Heart left ventricle (tissue), 16 donors: ENCODE data around the gene MSMB. TPM values are rescaled to one million over a fixed set of nuclear protein-coding genes. Genes with fewer than 3 reads are reported as not detected.
"Not testable (repeated sequence)": the region's sequence is repeated elsewhere in the genome, so short reads cannot be mapped to it uniquely, and the experiment has no call there.

Experiments used
- ATAC-seq, 4 donors: fragments of 200-7000 bp; cut with Tn5 transposase; one replicate each; pipeline ENCODE4 v1.9.1; 2020 to 2022; ENCODE audit warnings: moderate library complexity in 4 of 4, mild to moderate bottlenecking in 3 of 4, moderate number of reproducible peaks in 1 of 4
- DNase-seq, 5 donors: peaks; one replicate each; pipeline ENCODE4 v3.0.0-alpha.2; 2020
- H3K27ac ChIP-seq, 12 donors: fragments of 200-600 bp; sonication (generic) in 4 of 12; one replicate each; pipeline versions ENCODE4 v1.5.0 to v1.8.0; 2016 to 2022; ENCODE audit warnings: mild to moderate bottlenecking in 2 of 12
- H3K27me3 ChIP-seq, 9 donors: fragments of 200-600 bp; sonication (generic) in 2 of 9; one replicate each; pipeline versions ENCODE4 v1.5.1 to v1.8.0; 2016 to 2022; ENCODE audit warnings: mild to moderate bottlenecking in 3 of 9
- H3K36me3 ChIP-seq, 9 donors: fragments of 200-600 bp; sonication (generic) in 2 of 9; one replicate each; pipeline versions ENCODE4 v1.5.0 to v1.8.0; 2018 to 2022; ENCODE audit warnings: mild to moderate bottlenecking in 2 of 9
- H3K4me1 ChIP-seq, 12 donors: fragments of 200-600 bp; sonication (generic) in 4 of 12; one replicate each; pipeline versions ENCODE4 v1.5.0 to v1.8.0; 2016 to 2022; ENCODE audit warnings: mild to moderate bottlenecking in 3 of 12
- H3K4me3 ChIP-seq, 12 donors: fragments of 200-600 bp; sonication (generic) in 4 of 12; one replicate each; pipeline versions ENCODE4 v1.5.0 to v1.8.0; 2017 to 2022; ENCODE audit warnings: mild to moderate bottlenecking in 9 of 12, moderate library complexity in 4 of 12
- H3K9me3 ChIP-seq, 12 donors: fragments of 200-600 bp; sonication (generic) in 4 of 12; one replicate each; pipeline versions ENCODE4 v1.5.0 to v1.8.0; 2016 to 2022; ENCODE audit warnings: mild to moderate bottlenecking in 1 of 12
- POLR2A ChIP-seq, 2 donors: fragments of 450-650 bp; IDR thresholded peaks; one replicate each; pipeline ENCODE4 v1.6.1; 2017; ENCODE audit warnings: antibody characterized with exemption in 2 of 2, mild to moderate bottlenecking in 2 of 2, moderate library complexity in 2 of 2
- WGBS, 4 donors: extraction: QIAGEN DNeasy Blood & Tissue Kit in 2 of 4; methylation state at CpG; one replicate each; pipeline versions ENCODE4 v1.1.5 to v1.1.7; 2013 to 2018; 5-methylcytosine and 5-hydroxymethylcytosine counted together
- intact Hi-C, 10 donors: fragments of 100-400 bp; cut with DNase I; formaldehyde crosslinking; loops; one replicate each; pipeline versions ENCODE4 v1.11.1 to v1.14.2; 2022
- polyA plus RNA-seq, 2 donors: library from polyadenylated mRNA; stranded (reverse); fragments of 200-250 nt; gene quantifications; one replicate each; pipeline ENCODE4 v1.2.3, GENCODE V29; 2013
- total RNA-seq, 9 donors: library from RNA; depleted of rRNA in 2 of 9; stranded (reverse); fragments of >200 nt in 2 of 9; fragmentation: NEBNext Ultra II Directional in 3 of 9; extraction: Animal tissue kit (Norgen Biotek cat#: 25700) in 3 of 9; gene quantifications; one replicate each; pipeline versions ENCODE4 v1.1.0 to v1.2.4, GENCODE V29; 2016 to 2023
- TF ChIP-seq, protein P1 (sequence below), 12 donors: fragments of 200-600 bp; sonication (generic) in 4 of 12; IDR thresholded peaks; one replicate each; pipeline versions ENCODE4 v1.5.0 to v1.8.0; 2018 to 2022; ENCODE audit warnings: antibody characterized with exemption in 12 of 12, mild to moderate bottlenecking in 5 of 12
- donor health status: ischemic (EF 13 %, LVEDD 7.1; RV severe dilation, severe dysfunction).
- donor health status: healthy with polysubstance abuse.
- donor health status: DM: no; HTN: yes; CAD: no.
- donor health status: DM: no; HTN: no; CAD: no.
- donor health status: ischemic (EF 25% LVEDD 6.9; RV normal size, moderate dysfunction).
- donor health status: ischemic (EF 25% LVEDD 5.7; RV mildly dilated, moderate dysfunction).
- donor health status: healthy.
- donor health status: DM: yes; HTN: yes; CAD: no.
- donor health status: ischemic (EF 35%, LVEDD 5.7; RV mildly dilated, moderate dysfunction).
- donor health status: nonischemic (EF 11% LVEDD 7.7; RV severe dilation, severe dysfunction).
- donor health status: DM: yes; HTN: yes; CAD: no.
- donor health status: PGD.
- donor health status: ischemic (EF 29% LVEDD 5.4; RV normal size, mild dysfunction).
- donor health status: nonischemic (EF 23%, LVEDD 6.1; RV moderate dilation, normal function).

MSMB gene
- total and polyA plus RNA-seq, 11 donors = not detected

DNA sequence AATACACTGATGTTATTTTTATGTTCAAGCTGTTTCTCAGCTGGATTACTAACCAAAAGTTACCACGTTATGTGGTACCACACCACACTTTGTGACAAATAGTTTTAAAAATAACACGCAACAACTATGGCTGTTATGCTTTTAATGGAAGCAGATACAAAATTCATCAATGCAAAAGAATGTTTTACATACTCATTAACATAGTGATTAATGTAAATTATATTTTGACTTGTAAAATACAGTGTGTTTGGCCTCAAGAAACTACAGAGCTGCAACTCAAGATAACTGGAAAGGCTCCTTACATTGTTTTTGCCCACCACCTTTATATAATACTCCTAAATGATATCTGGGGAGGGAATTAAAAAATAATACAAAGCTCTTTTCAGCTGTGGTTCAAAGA lies 41.1 kb downstream of the MSMB start:
- intact Hi-C loops = no loop called here
- peaks cover 0 to 100% (median 96%) of the 10 kb centered on the region in 9 donors for H3K36me3 ChIP-seq

DNA sequence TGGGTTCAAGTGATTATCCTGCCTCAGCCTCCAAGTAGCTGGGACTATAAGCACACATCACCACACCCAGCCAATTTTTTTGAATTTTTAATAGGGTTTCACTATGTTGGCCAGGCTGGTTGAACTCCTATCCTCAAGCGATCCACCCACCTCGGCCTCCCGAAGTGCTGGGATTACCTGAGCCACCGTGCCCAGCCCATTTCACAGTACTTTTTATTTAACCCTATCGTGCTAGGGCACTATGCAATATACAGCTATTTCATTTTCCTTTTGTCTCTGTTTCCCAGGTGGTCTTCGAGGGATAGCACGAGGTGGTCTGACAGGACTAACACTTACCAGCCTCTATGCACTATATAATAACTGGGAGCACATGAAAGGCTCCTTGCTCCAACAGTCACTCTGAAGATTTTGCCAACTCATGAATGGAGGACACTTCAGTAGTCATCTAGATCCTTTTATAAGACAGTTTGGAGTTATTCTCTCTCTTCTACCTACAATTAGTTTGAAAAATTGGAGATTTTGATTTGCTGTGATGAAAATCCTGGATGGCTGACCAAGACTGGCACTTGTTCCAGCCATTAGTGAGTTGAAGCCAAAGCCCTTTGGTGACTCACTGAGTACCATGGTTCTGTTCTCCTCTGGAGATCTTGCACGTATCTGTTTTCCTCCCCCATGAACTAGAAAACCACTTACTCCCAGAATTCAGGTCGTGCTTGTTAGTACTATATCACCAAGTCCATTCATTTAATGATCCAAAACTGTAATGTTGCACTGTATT lies 43.0 kb downstream of the MSMB start:
- H3K4me1 ChIP-seq = peaks cover 0 to 6% (median 0%) of the 10 kb centered on the region in 12 donors
- H3K27me3 ChIP-seq = no peaks in the 10 kb centered on the region
- DNase-seq = no peak
- no peaks in the 10 kb centered on the region for H3K9me3 ChIP-seq
- ATAC-seq = no peak
- 87 to 92% (median 89%) methylated on average over 9 of the region's 9 CpGs for WGBS, 4 donors
- peaks cover 0 to 100% (median 96%) of the 10 kb centered on the region in 9 donors for H3K36me3 ChIP-seq
- intact Hi-C loops = no loop called here
- no peak overlapping the region for H3K4me3 ChIP-seq
- H3K27ac ChIP-seq = no peak overlapping the region
- TF ChIP-seq, protein P1, sequence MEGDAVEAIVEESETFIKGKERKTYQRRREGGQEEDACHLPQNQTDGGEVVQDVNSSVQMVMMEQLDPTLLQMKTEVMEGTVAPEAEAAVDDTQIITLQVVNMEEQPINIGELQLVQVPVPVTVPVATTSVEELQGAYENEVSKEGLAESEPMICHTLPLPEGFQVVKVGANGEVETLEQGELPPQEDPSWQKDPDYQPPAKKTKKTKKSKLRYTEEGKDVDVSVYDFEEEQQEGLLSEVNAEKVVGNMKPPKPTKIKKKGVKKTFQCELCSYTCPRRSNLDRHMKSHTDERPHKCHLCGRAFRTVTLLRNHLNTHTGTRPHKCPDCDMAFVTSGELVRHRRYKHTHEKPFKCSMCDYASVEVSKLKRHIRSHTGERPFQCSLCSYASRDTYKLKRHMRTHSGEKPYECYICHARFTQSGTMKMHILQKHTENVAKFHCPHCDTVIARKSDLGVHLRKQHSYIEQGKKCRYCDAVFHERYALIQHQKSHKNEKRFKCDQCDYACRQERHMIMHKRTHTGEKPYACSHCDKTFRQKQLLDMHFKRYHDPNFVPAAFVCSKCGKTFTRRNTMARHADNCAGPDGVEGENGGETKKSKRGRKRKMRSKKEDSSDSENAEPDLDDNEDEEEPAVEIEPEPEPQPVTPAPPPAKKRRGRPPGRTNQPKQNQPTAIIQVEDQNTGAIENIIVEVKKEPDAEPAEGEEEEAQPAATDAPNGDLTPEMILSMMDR (IDR thresholded peaks at IDR 0.05) = no peak
- TF ChIP-seq POLR2A (IDR thresholded peaks at IDR 0.05) = no peak

More for the DNA sequence above, 41.1 kb downstream of the MSMB start:
- no peaks in the 10 kb centered on the region for H3K9me3 ChIP-seq
- no peak overlapping the region for H3K27ac ChIP-seq
- ATAC-seq (no peak), DNase-seq (no peak)
- no peaks in the 10 kb centered on the region for H3K27me3 ChIP-seq
- peaks cover 0 to 15% (median 0%) of the 10 kb centered on the region in 12 donors for H3K4me1 ChIP-seq
- TF ChIP-seq, protein P1 (IDR thresholded peaks at IDR 0.05) = no peak
- no peak for TF ChIP-seq POLR2A (IDR thresholded peaks at IDR 0.05)
- WGBS, 4 donors = 85 to 90% (median 88%) methylated on average over 2 of the region's 2 CpGs
- no peak overlapping the region for H3K4me3 ChIP-seq

DNA sequence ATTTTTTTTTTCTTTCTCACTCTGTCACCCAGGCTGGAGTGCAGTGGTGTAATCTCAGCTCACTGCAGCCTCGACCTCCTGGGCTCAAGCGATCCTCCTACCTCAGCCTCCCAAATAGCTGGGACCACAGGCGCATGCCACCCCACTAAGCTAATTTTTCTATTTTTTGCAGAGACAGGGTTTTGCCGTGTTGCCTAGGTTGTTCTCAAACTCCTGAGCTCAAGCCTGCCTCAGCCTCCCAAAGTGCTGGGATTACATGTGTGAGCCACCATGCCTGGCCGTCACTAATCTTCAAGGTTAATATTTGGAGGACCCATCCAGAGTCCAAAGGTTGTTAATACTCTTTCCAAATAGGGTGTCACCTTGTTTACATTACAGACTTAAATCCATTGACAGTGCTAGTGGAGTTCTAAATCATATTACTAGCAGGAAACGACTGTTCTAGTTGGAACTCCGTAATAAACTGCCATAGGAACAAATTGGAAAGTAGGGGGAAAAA lies 43.8 kb downstream of the MSMB start:
- ATAC-seq, H3K27me3 ChIP-seq, intact Hi-C loops, DNase-seq, H3K4me3 ChIP-seq, H3K4me1 ChIP-seq, H3K9me3 ChIP-seq, H3K27ac ChIP-seq: not testable (repeated sequence)
- WGBS, 4 donors = 87 to 95% (median 93%) methylated on average over 7 of the region's 7 CpGs
- peaks cover 0 to 100% (median 96%) of the 10 kb centered on the region in 9 donors for H3K36me3 ChIP-seq

DNA sequence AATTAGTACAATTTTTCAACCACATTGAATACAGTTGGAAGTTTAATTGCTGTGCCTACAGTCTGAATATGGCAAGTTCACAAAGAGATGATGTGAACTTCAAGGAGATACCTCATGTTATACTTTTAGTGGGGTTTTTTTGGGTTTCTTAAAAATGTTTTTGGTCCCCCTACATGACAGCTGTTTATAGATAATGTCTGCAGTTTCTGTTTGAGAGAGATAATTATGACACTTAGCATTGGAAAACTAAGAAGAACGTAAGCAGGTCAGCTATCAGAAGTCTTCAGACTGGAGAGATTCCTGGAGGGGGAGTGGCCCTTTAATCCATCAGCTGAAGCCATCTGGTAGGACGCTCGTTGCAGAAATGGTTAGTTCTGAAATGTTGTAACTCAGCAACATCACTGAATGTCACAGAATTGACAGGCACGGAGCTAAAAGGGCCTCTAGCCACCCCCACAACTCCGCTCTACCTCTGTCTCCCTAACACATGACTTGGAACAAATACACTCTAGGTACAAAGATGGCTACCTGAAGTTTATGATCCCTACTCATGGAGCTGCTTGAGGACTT lies 44.8 kb downstream of the MSMB start:
- H3K4me3 ChIP-seq = no peak overlapping the region
- no peak for TF ChIP-seq POLR2A (IDR thresholded peaks at IDR 0.05)
- peaks cover 0 to 92% (median 89%) of the 10 kb centered on the region in 9 donors for H3K36me3 ChIP-seq
- H3K9me3 ChIP-seq = no peaks in the 10 kb centered on the region
- DNase-seq = no peak
- no peak for ATAC-seq
- no peak overlapping the region for H3K27ac ChIP-seq
- no peaks in the 10 kb centered on the region for H3K27me3 ChIP-seq
- WGBS, 4 donors = 61 to 67% (median 64%) methylated on average over 5 of the region's 5 CpGs
- H3K4me1 ChIP-seq = peaks cover 0 to under 1% (median 0%) of the 10 kb centered on the region in 12 donors
- intact Hi-C loops = no loop called here

DNA sequence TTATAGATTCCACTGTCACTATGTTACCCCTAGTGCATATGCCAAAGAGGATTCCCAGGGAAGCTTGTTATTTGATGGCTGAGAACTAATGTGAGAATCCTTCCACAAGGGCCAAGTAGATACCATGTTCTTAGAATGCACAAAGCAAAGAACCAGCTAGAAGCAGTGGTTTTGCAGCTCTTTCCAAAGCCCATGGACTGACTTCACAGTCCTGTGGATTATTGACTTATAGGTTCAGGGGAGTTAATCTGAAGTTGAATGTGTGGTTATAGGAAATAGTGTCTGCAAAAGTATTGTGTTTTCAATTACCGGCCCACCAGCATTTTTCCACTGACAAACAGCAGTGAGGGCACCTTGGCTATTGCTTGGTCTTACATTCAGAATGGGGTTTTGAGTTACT lies 45.5 kb downstream of the MSMB start:
- ATAC-seq = no peak
- Histone ChIP-seq H3K27ac (no peak overlapping the region), H3K4me3 (no peak overlapping the region), H3K4me1 (no peaks in the 10 kb centered on the region), H3K36me3 (peaks cover 0 to 87% (median 81%) of the 10 kb centered on the region in 9 donors), H3K9me3 (no peaks in the 10 kb centered on the region), H3K27me3 (no peaks in the 10 kb centered on the region)
- WGBS, 4 donors = 88 to 97% (median 93%) methylated on average over 1 of the region's 1 CpG
- intact Hi-C loops = no loop called here
- no peak for DNase-seq
- no peak for TF ChIP-seq POLR2A (IDR thresholded peaks at IDR 0.05)
- TF ChIP-seq, protein P1 (IDR thresholded peaks at IDR 0.05) = no peak

DNA sequence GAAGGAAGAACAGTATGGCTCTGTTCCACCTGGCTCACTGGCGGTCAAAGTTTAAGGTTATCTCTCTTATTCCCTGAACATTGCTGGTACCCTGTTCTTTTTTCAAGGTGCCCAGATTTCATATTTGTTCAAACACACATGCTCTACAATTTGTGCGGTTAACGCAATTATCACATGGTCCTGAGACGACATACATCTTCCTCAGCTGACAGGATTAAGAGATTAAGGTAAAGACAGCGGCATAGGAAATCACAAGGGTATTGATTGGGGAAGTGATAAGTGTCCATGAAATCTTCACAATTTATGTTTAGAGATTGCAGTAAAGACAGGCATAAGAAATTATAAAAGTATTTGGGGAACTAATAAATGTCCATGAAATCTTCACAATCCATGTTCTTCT lies 46.1 kb downstream of the MSMB start:
- H3K4me1 ChIP-seq, intact Hi-C loops, DNase-seq, H3K4me3 ChIP-seq, H3K27me3 ChIP-seq, H3K9me3 ChIP-seq, H3K27ac ChIP-seq, ATAC-seq: not testable (repeated sequence)
- 96 to 98% (median 97%) methylated on average over 5 of the region's 5 CpGs for whole genome bisulfite sequencing, 4 donors
- peaks cover 0 to 81% (median 76%) of the 10 kb centered on the region in 9 donors for H3K36me3 ChIP-seq
